Adrenal gland (tissue), 5 donors: ENCODE measurements around the gene CYB5R4.

Experiments
- POLR2A ChIP-seq, 2 donors: fragments of 450-650 bp; IDR thresholded peaks; one replicate each; pipeline ENCODE4 v1.6.1; 2017; ENCODE audit warnings: antibody characterized with exemption in 2 of 2, mild to moderate bottlenecking in 2 of 2, moderate library complexity in 1 of 2
- TF ChIP-seq, protein P1 (sequence below), 6 experiments: fragments of 450-650 bp in 4 of 6; fragments of 200-600 bp in 2 of 6; sonication (generic) in 1 of 6; IDR thresholded peaks; 1 replicate in 5 of 6; 2 replicates in 1 of 6; pipeline versions ENCODE4 v1.5.1 to v1.8.0; 2016 to 2021; ENCODE audit warnings: antibody characterized with exemption in 6 of 6, mild to moderate bottlenecking in 2 of 6, moderate library complexity in 1 of 6
- donor health status: DM: no; HTN: no; CAD: no.

DNA sequence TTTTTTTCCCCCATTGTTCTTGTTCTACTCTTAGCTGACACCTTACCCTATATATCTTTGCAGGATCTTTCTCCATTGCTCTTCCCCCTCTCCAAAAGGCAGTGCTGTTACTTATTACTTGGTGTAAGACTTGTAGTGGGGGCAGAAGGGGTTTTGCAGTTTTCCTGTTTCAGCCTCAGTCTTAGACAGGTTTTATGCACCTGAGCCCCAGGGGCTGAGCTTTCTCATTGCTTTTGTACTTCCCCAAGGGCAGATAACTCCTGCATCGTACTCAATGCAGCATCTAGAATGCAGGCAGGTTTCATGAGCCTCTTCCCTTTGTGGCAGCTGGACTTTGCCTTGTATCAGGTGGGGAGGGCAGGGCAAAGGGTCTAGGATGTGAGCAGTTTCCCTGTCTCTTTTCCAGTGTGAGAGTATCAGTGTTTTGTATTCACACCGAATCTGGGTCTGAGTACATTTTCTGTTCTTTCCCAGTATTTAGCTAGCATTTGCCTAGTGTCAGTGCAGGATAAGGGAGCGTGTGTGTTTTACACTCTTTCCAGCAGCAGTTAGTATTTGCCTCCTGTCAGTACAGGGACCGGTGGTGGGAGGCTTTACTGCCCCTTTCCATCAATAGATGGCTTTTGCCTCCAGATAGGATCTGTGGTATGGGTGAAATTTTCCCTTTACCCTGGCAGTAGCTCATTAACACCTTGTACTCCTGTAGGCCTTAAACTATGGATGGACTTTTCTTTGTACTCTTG, 19.6 kb downstream of the CYB5R4 start:
- TF ChIP-seq, protein P1, sequence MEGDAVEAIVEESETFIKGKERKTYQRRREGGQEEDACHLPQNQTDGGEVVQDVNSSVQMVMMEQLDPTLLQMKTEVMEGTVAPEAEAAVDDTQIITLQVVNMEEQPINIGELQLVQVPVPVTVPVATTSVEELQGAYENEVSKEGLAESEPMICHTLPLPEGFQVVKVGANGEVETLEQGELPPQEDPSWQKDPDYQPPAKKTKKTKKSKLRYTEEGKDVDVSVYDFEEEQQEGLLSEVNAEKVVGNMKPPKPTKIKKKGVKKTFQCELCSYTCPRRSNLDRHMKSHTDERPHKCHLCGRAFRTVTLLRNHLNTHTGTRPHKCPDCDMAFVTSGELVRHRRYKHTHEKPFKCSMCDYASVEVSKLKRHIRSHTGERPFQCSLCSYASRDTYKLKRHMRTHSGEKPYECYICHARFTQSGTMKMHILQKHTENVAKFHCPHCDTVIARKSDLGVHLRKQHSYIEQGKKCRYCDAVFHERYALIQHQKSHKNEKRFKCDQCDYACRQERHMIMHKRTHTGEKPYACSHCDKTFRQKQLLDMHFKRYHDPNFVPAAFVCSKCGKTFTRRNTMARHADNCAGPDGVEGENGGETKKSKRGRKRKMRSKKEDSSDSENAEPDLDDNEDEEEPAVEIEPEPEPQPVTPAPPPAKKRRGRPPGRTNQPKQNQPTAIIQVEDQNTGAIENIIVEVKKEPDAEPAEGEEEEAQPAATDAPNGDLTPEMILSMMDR (IDR thresholded peaks at IDR 0.05): no peak
- no peak for TF ChIP-seq POLR2A (IDR thresholded peaks at IDR 0.05)
